GM12872 (cell line): ENCODE measurements around the gene PRXL2B.

Source experiments
- TF ChIP-seq, protein P1 (sequence below): IDR thresholded peaks from 3 replicates; pipeline ENCODE4 v1.5.1; 2011; ENCODE audit warnings: low read depth, mild to moderate bottlenecking, low read length, moderate library complexity; ENCODE audit not compliant: insufficient read depth

The PRXL2B gene

DNA sequence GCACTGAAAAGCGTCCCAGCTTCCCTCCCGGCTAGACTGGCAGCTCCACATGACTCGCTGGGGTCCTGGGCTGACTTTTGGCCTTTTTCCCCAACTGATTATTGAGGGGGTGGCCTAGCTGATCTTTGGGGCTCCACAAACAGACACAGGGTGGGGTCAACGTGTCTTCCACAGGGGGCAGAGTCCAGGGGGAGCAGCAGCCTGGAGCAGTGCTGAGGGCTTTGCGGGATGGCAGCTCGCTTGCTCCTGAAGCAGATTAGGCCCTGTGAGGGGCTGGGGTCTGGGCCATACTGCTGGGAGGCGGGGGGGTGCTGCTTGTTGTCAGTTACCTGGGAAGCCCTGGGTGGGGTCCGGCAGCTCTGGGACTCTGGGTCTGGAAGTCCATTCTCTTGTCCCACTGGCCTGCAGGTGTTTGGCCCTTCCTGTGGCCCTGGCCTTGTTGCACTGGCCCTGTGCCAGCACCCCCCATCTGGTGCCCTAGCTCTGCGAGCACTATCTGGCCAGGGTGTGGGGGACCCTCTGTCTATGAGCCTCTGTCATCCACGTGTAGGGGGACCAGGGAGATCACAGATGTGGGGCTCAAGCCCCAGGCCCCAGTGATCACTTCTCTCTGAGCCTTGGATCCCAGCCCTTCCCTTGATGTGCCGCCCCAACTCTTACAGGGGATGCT is 44.2 kb upstream of the PRXL2B start:
- TF ChIP-seq, protein P1, sequence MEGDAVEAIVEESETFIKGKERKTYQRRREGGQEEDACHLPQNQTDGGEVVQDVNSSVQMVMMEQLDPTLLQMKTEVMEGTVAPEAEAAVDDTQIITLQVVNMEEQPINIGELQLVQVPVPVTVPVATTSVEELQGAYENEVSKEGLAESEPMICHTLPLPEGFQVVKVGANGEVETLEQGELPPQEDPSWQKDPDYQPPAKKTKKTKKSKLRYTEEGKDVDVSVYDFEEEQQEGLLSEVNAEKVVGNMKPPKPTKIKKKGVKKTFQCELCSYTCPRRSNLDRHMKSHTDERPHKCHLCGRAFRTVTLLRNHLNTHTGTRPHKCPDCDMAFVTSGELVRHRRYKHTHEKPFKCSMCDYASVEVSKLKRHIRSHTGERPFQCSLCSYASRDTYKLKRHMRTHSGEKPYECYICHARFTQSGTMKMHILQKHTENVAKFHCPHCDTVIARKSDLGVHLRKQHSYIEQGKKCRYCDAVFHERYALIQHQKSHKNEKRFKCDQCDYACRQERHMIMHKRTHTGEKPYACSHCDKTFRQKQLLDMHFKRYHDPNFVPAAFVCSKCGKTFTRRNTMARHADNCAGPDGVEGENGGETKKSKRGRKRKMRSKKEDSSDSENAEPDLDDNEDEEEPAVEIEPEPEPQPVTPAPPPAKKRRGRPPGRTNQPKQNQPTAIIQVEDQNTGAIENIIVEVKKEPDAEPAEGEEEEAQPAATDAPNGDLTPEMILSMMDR = no peak

- TF ChIP-seq, protein P1 = no peak
These were observed 43.0 kb upstream of the PRXL2B start for GRCh38 chr1:2543543-2544092.

DNA sequence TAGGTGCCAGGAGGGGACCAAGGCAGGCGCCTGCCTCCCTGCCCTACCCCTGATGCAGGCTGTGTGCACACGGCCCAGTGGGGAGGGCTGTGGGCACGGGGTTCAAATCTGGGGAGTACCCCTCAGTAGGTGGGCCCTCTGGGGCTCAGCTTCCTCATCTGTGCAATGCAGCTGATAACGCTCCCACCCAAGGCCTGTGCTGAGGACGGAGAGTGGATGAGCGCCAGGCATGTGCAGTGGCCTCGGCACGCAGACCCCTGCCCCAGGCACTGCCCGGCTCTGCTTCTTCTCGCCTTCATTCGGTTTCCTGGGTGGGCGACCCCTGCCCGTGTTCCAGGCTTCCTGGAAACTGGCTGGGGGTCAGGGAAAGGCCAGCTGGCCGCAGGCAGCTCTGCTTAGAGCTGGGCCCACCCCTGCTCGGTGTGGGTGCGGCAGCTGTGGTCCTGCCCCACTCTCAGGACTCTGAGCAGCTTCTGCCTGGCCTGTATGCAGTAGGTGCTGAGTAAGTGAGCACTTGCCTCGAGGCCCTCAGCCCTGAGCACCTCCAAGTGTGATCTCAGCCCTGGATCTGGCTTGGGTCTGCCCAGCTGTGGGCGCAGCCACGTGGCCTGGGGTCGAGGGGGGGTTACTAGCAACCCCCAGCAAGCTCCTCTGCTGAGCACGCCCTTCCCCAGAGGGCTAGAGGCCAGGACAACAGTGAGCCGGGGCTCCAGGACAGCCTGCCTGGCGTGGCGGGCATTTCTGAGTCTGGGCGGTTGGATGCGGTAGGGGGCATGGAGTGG is 42.3 kb upstream of the PRXL2B start:
- TF ChIP-seq, protein P1 = no peak

DNA sequence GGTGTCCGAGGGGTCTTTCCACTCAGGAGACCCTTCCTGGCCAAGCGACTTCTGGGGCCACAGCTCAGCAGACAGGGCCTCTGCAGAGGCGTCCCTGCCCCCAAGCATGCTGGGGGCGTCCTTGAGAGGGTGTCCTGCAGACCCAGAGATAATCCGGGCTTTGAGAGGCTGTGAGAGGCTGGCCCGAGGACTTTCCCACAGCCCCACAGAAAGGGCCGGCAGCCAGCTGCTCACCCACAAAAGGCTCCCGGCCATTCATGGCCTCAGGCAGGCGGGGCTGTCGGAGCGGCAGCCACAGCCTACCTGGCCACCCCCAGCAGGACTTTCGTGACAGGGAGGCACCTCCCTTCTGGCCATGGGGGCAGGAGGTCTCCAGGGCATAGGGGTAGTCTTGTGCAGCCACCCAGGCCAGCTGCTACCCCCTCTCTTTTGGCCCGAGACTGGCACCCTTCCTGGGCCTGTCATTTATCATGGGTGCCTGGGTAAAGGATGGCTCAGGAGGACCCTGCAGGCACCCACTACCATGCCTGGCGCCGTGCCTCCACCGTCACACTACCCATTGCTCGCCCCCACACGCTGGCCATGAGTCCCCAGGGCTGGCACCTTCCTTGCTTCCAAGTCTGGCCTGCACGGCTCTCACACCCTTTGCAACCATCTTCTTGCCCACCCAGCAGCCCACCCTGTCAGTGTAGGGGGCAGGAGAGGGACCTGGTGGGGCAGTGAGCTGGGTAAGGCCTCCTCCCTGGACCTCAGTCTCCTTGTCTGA is 41.5 kb upstream of the PRXL2B start:
- TF ChIP-seq, protein P1 = no peak

DNA sequence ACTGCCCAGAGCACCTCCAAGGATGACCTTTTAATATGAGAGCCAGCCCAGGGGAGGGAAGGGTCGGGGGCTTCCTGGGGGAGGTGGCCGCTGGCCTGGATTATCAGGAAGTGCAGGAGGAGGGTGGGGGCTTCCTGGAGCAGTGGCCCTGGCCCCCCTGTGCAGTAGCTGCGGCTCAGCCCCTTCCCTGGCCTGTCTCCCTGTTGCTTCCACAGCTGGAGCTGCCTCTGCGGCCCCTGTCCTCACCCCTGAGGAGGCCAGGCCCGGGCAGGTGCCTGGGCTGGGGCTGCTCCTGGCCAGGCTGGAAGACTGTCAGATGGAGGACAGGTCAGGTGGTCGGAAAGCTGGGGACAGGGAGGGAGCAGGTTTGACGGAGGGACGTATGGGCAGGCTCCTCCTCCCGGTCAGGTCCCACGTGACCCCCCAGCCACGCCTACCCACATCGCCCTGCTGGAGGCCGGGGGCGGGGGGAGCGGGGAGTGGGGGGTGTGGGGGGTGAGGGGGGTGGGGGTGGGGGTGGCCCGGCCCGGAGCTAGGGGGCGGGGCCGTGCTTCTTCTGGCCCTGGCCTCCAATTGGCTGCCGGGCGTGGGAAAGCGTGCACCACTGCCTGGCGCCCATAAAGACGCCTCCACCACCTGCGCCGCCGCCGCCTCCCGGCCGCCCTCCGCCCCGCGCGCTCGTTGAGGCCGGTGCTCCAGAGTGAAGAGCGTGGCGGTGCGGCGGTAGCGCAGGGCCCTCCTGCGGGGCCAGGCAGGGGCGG is 40.6 kb upstream of the PRXL2B start:
- TF ChIP-seq, protein P1 = no peak

DNA sequence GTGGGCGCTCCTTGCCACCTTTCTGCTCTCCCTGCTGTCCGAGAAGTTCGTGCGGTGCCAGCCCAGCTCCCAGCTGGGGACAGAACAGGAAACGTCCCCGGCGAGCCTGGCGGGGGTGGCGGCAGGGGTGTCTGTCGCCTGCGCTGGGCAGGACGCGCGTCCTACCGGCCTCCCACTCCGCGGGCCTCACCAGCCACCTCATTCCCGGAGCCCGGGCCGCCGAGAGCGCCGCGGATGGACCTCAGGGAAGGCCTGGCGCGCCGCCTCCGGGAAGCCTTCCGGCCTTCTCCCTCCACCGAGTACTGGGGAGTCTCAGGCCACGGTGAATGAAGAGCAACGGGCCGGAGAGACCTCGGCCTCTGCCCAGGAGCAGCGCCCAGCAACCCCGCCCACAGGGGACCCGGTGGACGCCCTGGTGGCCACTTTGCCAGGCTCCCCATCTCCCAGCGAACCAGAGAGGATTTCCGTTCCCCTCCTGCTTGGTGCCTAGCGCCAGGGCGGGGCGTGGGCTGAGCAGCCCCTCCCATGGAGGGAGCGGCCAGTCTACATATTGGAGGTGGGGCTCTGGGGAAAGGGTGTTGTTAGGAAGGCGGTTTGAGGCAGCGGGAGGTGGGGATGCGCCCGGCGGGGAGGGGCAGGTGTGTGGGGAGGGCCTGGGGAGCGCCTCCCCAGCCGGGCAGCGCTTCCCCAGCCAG is 39.9 kb upstream of the PRXL2B start:
- TF ChIP-seq, protein P1 = no peak
